ENCODE results near the gene IQGAP2. TPM values are rescaled to one million over a fixed set of nuclear protein-coding genes. Genes with fewer than 3 reads are reported as not detected.

Gene IQGAP2
- total and polyA plus RNA-seq, 2 donors (not counting 1 experiment from before 2014, with no cell fraction given): 8.1 to 15.0 TPM

DNA sequence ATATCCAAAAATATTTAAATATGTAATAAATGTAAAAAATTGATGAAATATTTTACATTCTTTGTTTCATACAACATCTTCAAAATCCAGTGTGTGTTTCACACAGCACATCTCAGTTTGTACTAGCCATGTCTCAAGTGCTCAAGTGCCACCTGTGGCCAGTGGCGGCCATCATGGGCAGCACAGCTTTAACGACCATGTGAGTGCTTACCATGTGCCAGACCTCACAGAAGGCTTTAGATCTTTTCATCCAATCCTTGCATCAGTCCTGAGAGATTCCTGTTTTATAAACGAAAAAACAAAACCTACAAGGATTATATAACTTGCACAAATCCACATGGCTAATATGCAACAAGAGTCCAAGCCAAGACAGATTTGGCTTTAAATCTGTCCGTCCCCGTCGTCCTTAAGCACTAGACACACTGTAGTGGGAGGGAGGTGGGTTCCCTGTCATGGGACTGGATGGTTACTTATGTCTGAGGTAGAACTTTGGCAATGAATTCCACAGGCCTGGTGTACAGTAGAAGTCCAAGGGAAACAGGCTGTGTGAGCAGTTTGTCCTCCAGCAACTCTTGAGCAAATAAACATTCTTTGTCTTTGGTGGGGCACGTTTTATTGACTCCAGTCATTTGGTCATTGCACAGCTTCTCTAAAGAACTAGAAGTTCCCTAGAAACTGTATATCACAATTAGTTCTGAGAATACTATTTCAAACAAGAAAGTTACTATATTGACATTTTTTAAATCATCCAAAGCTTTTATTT, 287.8 kb downstream of the IQGAP2 start:
- no peak overlapping the region for H3K9ac ChIP-seq (ENCODE audit: low read length)
- H3K79me2 ChIP-seq (ENCODE audit: control insufficient read depth, insufficient read depth, low read length): no peaks in the 10 kb centered on the region
- no peak overlapping the region for H2AFZ ChIP-seq (ENCODE audit: insufficient read depth, low read depth, low read length, poor library complexity, severe bottlenecking)
- H3K9me3 ChIP-seq (ENCODE audit: control extremely low read depth in 1 of 3, control insufficient read depth in 2 of 3, insufficient read depth in 1 of 3, low read length in 2 of 3): no peaks in the 10 kb centered on the region
- Mint-ChIP-seq H3K27me3 (no peaks in the 10 kb centered on the region), H3K9me3 (ENCODE audit: insufficient read depth) (no peaks in the 10 kb centered on the region), H3K4me1 (no peaks in the 10 kb centered on the region), H3K4me3 (no peak overlapping the region), H3K27ac (no peak overlapping the region)
- peaks cover 4 to 8% of the 10 kb centered on the region in 2 experiments for H3K36me3 ChIP-seq (replicated peaks in 1 of 2; ENCODE audit: control extremely low read depth in 1 of 2, control insufficient read depth in 1 of 2, extremely low read depth in 1 of 2, insufficient read depth in 2 of 2, low read length in 1 of 2)
- H3K4me2 ChIP-seq (replicated peaks; ENCODE audit: low read depth, low read length, poor library complexity, severe bottlenecking): no peak overlapping the region
- no peak for TF ChIP-seq EZH2 (IDR thresholded peaks at IDR 0.05; ENCODE audit: borderline replicate concordance, insufficient read depth, low read depth, low read length, poor library complexity, severe bottlenecking)
- TF ChIP-seq, protein P1, sequence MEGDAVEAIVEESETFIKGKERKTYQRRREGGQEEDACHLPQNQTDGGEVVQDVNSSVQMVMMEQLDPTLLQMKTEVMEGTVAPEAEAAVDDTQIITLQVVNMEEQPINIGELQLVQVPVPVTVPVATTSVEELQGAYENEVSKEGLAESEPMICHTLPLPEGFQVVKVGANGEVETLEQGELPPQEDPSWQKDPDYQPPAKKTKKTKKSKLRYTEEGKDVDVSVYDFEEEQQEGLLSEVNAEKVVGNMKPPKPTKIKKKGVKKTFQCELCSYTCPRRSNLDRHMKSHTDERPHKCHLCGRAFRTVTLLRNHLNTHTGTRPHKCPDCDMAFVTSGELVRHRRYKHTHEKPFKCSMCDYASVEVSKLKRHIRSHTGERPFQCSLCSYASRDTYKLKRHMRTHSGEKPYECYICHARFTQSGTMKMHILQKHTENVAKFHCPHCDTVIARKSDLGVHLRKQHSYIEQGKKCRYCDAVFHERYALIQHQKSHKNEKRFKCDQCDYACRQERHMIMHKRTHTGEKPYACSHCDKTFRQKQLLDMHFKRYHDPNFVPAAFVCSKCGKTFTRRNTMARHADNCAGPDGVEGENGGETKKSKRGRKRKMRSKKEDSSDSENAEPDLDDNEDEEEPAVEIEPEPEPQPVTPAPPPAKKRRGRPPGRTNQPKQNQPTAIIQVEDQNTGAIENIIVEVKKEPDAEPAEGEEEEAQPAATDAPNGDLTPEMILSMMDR (IDR thresholded peaks at IDR 0.05): no peak
- ChIA-PET POLR2A (no interaction called here), CTCF (no interaction called here)
- no peak overlapping the region for H3K27ac ChIP-seq (ENCODE audit: low read length in 2 of 2)
- WGBS (ENCODE audit: insufficient coverage): 94% methylated on average over 5 of the region's 7 CpGs
- no peak for ATAC-seq (ENCODE audit: low read depth)
- DNase-seq: no peak
- intact Hi-C loops (cut with micrococcal nuclease): no loop called here
- H4K20me1 ChIP-seq (ENCODE audit: control insufficient read depth, insufficient read depth, low read length, poor library complexity, severe bottlenecking): no peaks in the 10 kb centered on the region
- no peaks in the 10 kb centered on the region for H3K27me3 ChIP-seq (replicated peaks in 1 of 4; ENCODE audit: control extremely low read depth in 1 of 4, control insufficient read depth in 3 of 4, insufficient read depth in 4 of 4, low read length in 3 of 4)
- H3K4me3 ChIP-seq (ENCODE audit: control extremely low read depth in 1 of 5, extremely low read depth in 1 of 5, insufficient read depth in 1 of 5, low read depth in 2 of 5, low read length in 4 of 5): no peak overlapping the region
- no peaks in the 10 kb centered on the region for H3K4me1 ChIP-seq (ENCODE audit: control insufficient read depth in 2 of 2, insufficient read depth in 2 of 2, low read length in 2 of 2)

DNA sequence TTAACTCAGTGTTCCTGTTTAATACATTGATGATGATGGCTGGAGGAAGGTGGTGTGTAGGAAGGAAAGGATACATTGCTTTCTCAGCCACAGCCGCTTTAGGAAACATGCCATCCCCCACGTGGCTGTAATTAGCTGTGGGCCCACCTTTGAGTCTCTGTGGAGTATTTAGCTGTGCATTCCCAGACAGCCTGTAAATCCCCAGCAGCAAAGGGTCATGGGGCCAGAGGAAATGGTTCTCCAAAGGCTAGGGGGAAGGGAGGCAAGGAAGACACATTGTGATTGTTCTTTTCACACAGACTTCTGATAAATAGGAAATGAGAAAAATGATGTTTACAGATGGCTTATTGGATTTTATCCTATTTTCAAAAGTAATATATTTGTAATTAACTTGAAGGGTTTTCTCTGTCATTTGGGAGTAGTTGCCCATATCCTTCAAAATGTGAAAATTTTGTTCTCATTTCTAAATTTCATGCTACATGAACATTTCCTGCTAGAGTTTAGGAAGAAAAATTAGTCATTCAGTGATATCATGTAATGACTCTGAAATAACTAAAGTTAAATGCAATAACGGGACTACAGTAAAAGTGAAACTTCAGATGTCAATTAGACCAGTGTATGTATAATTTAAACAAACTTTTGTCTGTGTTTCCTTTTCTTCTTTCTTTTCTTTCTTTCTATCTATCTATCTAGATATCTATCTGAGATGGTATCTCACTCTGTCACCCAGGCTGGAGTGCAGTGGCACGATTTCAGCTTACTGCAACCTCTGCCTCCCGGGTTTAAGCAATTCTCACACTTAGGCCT, 288.6 kb downstream of the IQGAP2 start:
- CTCF ChIA-PET: no interaction called here
- peaks cover 4 to 9% of the 10 kb centered on the region in 2 experiments for H3K36me3 ChIP-seq (replicated peaks in 1 of 2; ENCODE audit: control extremely low read depth in 1 of 2, control insufficient read depth in 1 of 2, extremely low read depth in 1 of 2, insufficient read depth in 2 of 2, low read length in 1 of 2)

More for the DNA sequence above, 288.6 kb downstream of the IQGAP2 start:
- POLR2A ChIA-PET: no interaction called here
- H4K20me1 ChIP-seq (ENCODE audit: control insufficient read depth, insufficient read depth, low read length, poor library complexity, severe bottlenecking): no peaks in the 10 kb centered on the region
- intact Hi-C loops (cut with micrococcal nuclease): no loop called here
- no peaks in the 10 kb centered on the region for H3K27me3 ChIP-seq (replicated peaks in 1 of 4; ENCODE audit: control extremely low read depth in 1 of 4, control insufficient read depth in 3 of 4, insufficient read depth in 4 of 4, low read length in 3 of 4)
- no peak overlapping the region for H3K27ac ChIP-seq (ENCODE audit: low read length in 2 of 2)
- H3K27me3 Mint-ChIP-seq: no peaks in the 10 kb centered on the region
- H2AFZ ChIP-seq (ENCODE audit: insufficient read depth, low read depth, low read length, poor library complexity, severe bottlenecking): no peak overlapping the region
- no peak overlapping the region for H3K4me2 ChIP-seq (replicated peaks; ENCODE audit: low read depth, low read length, poor library complexity, severe bottlenecking)
- no peaks in the 10 kb centered on the region for H3K4me1 ChIP-seq (ENCODE audit: control insufficient read depth in 2 of 2, insufficient read depth in 2 of 2, low read length in 2 of 2)
- no peak overlapping the region for H3K4me3 Mint-ChIP-seq
- no peak overlapping the region for H3K4me3 ChIP-seq (ENCODE audit: control extremely low read depth in 1 of 5, extremely low read depth in 1 of 5, insufficient read depth in 1 of 5, low read depth in 2 of 5, low read length in 4 of 5)
- no peak for TF ChIP-seq EZH2 (IDR thresholded peaks at IDR 0.05; ENCODE audit: borderline replicate concordance, insufficient read depth, low read depth, low read length, poor library complexity, severe bottlenecking)
- TF ChIP-seq, protein P1 (IDR thresholded peaks at IDR 0.05): no peak
- no peak for ATAC-seq (ENCODE audit: low read depth)
- no peaks in the 10 kb centered on the region for H3K9me3 Mint-ChIP-seq (ENCODE audit: insufficient read depth)
- WGBS (ENCODE audit: insufficient coverage): 59% methylated on average over 4 of the region's 5 CpGs
- H3K4me1 Mint-ChIP-seq: no peaks in the 10 kb centered on the region
- no peak overlapping the region for H3K27ac Mint-ChIP-seq
- no peaks in the 10 kb centered on the region for H3K9me3 ChIP-seq (ENCODE audit: control extremely low read depth in 1 of 3, control insufficient read depth in 2 of 3, insufficient read depth in 1 of 3, low read length in 2 of 3)
- no peak overlapping the region for H3K9ac ChIP-seq (ENCODE audit: low read length)
- no peaks in the 10 kb centered on the region for H3K79me2 ChIP-seq (ENCODE audit: control insufficient read depth, insufficient read depth, low read length)
- no peak for DNase-seq
